NCI-H82 (cell line): Measurements from ENCODE around the gene MCCC2.
"Not testable (repeated sequence)": the region's sequence is repeated elsewhere in the genome, so short reads cannot be mapped to it uniquely, and the experiment has no call there.

Experiments used
- DNase-seq: peaks from one replicate; lab custom pipeline; 2025; lab: John Stamatoyannopoulos, UW

MCCC2 gene

DNA sequence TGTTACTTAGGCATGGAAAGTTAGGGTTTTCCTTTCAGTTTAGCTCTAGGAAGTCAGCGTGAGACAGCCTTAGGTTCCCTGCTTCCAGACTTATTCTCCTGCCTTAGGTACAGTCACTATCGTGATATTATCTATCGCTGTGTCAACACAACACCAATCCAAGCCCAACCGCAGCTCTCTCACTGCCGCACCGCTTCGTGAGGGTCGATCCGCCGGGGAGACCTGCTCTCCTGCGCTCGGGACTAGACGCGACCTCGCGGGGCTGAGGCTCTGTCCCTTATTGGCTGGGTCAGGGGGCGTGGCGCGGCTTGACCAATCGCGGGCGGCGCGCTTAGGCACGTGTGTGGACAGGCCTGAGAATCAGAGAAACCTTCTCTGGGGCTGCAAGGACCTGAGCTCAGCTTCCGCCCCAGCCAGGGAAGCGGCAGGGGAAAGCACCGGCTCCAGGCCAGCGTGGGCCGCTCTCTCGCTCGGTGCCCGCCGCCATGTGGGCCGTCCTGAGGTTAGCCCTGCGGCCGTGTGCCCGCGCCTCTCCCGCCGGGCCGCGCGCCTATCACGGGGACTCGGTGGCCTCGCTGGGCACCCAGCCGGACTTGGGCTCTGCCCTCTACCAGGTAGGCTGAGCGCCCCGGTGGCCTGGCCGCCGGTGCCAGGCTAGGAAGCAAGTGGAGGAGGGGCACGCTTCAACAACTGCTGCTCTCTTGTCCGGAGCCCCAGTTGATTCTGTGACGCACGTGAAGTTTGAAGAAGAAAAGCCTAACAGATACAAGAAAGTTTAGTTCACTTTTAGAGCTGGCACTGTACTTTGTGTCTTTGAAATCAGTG, at the start of gene MCCC2:
Gene MCCC2, plus strand, starts transcription at position 400 of the 825 bp plus-strand sequence. Its CDS starts 86 bp downstream, at position 486.
- DNase-seq: peak; percentile 97

DNA sequence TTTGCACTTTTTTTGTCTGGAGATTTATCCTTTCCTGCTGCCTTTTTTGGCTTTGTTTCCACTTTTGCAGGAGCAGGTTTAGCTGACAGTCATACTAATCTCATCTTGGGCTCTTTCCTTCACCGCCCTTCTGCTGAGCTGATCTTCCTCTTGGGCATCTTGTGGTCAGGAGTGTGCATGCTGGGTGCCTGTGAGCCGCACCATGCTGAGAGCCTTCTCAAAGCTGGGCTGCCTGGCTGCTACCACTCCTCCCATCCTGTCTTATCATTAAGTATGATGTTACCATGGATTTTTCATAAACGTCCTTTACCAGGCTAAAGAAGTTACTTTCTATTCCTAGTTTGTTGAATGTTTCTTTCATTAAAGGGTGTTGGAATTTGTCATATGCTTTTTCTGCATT, 49.5 kb upstream of the MCCC2 start:
- no peak for DNase-seq

DNA sequence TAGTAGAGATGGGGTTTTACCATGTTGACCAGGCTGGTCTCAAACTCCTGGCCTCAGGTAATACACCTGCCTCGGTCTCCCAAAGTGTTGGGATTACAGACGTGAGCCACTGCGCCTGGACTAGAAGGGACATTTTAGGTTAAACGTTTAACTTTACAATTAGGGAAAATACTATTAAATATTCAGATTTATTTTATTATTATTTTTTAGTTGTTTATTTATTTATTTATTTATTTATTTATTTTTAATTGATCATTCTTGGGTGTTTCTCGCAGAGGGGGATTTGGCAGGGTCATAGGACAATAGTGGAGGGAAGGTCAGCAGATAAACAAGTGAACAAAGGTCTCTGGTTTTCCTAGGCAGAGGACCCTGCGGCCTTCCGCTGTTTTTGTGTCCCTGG, 36.3 kb upstream of the MCCC2 start:
- DNase-seq: not testable (repeated sequence)

DNA sequence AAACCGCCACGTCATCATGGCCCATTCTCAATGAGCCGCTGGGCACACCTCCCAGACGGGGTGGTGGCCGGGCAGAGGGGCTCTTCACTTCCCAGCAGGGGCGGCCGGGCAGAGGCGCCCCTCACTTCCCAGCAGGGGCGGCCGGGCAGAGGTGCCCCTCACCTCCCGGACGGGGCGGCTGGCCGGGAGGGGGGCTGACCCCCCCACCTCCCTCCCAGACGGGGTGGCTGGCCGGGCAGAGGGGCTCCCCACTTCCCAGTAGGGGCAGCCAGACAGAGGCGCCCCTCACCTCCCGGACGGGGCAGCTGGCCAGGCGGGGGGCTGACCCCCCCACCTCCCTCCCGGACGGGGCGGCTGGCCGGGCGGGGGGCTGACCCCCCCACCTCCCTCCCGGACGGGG, 35.6 kb upstream of the MCCC2 start:
- not testable (repeated sequence) for DNase-seq

DNA sequence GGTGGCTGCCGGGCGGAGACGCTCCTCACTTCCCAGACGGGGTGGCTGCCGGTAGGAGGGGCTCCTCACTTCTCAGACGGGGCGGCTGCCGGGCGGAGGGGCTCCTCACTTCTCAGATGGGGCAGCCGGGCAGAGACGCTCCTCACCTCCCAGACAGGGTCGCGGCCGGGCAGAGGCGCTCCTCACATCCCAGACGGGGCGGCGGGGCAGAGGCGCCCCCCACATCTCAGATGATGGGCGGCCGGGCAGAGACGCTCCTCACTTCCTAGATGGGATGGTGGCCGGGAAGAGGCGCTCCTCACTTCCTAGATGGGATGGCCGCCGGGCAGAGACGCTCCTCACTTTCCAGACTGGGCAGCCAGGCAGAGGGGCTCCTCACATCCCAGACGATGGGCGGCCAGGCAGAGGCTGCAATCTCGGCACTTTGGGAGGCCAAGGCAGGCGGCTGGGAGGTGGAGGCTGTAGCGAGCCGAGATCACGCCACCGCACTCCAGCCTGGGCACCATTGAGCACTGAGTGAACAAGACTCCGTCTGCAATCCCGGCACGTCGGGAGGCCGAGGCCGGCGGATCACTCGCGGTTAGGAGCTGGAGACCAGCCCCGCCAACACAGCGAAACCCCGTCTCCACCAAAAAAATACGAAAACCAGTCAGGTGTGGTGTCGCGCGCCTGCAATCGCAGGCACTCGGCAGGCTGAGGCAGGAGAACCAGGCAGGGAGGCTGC, 35.0 kb upstream of the MCCC2 start:
- DNase-seq: not testable (repeated sequence)

DNA sequence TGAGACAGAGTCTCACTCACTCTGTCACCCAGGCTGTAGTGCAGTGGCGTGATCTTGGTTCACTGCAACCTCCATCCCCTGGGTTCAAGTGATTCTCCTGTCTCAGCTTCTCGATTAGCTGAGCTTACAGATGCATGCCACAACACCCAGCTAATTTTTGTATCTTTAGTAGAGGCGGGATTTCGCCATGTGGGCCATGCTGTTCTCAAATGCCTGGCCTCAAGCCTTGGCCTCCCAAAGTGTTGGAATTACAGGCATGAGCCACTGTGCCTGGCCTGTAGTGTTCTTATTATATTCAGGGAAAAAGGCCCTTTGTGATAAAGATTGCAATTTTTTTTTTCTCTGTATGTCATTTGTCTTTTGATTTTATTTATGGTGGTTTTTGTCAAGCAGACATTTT, 24.0 kb upstream of the MCCC2 start:
- no peak for DNase-seq

DNA sequence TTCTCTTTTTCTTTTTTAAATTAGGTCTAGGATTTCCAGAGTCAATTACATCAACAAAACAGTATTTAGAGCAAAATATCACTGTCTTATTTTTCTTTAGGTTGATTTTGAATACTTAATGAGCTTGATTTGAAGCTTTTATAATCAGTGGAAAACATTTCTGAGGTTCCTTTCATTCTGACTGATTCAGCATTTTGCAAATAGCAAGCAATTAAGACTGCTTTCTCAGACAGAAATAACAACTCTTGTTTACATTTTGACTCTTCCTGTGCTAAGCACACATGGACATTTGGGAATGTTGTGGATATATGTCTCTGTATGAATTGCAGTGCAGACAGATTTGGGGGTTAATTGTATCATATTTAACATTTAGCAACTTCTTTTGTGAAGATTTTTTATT, 22.2 kb upstream of the MCCC2 start:
- DNase-seq: no peak

DNA sequence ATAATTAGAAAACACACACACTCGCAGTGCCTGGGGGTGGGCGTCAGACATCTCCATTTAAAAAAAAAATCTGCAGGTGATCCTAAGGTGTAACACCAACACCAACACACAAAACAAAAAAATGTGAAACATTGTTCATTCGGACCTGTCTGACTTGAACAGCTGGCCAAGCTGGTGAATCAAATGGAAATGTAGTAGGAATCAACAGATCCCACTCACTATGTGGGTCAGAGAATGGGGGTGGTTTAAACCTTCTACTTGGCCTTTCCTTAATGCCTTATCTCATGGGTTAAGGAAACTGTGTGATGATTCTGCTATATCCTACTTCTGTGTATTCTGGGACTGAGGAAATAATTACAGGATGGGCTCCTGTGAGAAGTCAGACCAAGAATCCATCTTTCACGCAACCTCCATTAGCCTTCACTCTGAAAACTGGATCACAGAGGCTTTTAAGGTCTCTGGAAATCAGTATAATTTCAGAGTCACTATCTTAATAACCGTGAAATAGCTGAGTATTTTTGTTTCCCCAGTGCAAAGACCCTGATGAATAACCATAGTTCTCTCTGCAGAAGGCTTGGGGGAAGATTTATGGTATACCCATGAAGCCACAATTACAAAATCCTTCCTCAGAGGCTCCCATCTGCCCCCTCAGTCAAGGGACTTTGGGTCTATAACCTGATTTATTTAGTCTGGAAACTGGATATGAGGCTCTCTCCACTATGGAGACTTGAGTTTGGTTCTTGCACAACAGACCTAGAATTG, 17.2 kb upstream of the MCCC2 start:
- DNase-seq: no peak

DNA sequence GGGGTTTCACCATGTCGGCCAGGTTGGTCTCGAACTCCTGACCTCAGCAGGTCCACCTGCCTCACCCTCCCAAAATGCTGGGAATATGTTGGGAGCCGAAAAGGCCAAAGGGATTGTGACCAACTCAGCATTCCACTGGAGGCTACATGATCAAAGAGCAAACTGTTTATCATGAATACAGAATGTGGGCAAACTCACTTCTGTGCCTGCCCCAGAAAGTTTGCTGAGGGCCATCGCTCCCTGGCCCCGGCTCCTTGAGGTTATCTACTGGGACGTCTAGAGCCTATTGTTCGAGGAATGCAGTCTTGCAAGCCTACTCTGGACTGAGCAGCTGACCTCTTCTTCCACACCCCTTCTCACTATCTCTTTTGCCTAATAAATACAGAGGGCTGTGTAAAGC, 15.3 kb upstream of the MCCC2 start:
- DNase-seq: not testable (repeated sequence)

DNA sequence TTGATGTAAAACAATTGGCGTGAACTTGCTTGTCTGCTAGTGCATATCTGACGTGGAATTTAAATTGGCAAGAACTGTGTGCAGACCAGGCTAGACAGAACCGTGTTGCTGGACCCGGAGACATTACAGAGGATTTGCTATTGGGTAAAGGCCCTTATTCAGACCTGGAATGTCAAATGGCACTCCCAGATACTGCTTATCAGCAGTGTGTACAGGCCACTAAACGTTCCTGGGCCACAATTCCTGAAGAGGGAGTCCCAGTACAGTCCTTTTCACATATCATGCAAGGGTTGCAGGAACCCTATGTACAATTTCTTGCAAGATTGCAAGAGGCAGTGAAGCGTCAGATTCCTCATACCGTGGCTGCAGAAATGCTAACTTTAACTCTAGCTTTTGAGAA, 13.5 kb upstream of the MCCC2 start:
- DNase-seq: no peak

DNA sequence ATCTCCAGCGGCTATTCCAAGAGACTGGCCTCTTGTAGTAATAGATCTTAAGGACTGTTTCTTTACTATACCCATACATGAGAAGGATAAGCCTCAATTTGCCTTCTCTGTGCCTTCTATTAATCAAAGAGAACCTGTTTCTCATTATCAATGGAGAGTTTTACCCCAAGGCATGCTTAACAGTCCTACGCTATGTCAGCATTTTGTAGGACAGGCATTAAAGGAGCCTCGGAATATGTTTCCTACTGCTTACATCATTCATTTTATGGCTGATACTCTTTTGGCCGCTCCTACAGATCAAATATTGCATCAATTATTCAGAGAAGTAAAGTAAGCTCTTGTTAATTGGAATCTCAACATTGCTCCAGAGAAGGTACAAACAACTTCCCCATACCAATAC, 11.6 kb upstream of the MCCC2 start:
- not testable (repeated sequence) for DNase-seq

DNA sequence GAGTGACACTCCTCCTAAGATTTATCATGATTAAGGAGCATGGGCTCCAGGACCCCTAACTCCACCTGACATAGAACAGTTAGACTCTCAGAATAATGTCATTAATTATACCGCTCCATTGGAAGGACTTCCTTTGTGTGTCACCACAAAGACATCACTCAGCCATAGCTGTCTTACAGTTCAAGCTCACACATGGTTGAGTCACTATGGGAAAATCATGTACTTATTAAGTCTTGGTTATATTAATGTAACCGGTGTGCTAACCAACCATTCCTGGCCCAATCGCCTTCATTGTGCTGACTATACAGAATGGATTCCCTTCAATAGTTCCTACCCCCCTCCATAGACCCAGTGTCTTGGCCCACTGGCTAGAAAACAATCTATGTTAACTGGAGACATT, 10.9 kb upstream of the MCCC2 start:
- no peak for DNase-seq

DNA sequence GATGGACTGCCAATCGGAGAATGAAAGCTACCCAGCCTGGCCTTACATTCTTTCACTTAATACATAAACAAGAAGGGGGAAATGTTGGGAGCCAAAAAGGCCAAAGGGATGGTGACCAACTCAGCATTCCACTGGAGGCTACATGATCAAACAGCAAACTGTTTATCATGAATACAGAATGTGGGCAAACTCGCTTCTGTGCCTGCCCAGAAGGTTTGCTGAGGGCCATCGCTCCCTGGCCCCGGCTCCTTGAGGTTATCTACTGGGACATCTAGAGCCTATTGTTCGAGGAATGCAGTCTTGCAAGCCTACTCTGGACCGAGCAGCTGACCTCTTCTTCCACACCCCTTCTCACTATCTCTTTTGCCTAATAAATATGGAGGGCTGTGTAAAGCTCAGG, 9.3 kb upstream of the MCCC2 start:
- DNase-seq: not testable (repeated sequence)

DNA sequence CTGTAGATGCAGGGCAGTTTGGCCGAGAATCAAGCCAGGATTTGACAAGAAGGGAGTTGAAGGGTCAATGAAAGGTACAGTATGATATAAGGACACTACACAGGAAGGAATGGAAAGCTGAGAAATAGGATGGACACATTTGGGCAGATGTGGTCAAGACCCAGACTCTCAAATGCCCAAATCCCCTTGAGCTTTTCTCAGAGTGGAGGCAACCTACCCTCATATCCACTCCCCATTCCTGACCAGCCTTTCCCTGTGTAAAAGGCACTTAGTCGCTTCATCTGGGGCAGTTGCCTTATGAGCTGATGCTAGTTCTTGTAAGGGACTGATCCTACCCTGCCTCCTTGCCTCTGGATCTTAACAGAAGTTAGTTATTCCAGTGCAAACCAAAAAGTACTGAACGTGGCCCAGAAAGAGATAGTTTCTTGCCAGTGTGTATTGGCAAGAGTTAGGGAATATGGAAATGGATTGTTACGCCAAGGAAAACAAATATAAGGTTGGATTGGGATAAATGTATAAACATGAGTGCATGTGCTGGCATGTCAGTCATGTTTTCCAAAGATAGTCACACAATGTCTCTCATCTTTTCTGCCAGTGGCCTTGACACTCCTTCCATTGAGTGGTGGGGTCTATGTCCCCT, 4.1 kb upstream of the MCCC2 start:
- no peak for DNase-seq

DNA sequence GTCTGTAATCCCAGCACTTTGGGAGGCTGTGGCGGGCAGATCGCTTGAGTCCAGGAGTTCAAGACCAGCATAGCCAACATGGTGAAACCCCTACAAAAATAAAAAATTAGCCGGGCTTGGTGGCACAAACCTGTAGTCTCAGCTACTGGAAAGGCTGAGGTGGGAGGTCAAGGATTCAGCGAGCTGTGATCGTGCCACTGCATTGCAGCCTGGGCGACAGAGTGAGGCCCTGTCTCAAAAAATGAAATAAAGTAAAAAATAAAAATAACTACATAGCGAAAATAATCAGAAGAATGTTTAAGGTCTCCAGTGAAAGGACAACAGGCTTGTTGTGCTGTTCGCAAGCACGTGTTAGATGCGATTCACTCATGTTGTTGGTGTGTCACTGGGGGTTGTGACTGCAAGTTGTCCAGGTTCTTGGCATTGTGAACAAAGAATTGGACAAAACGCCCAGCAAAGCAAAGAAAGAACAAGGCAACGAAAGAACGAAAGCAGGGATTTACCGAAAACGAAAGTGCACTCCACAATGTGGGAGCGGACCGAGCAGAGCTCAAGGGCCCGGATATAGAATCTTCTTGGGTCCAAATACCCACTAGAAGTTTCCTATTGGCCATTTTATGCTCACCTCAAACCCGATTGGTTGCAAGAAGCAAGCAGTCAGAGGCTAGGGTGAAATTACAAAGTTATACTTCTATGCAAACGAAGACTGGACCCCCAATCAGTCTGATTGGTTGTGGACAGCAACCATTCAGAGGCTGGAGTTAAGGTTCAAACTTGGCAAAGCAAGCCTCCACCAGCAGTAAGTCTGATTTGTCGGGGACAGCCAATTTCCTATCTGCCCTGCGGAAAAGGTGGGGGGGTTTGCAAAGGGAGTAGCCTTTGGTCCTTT, 844 bp upstream of the MCCC2 start:
- DNase-seq: no peak

DNA sequence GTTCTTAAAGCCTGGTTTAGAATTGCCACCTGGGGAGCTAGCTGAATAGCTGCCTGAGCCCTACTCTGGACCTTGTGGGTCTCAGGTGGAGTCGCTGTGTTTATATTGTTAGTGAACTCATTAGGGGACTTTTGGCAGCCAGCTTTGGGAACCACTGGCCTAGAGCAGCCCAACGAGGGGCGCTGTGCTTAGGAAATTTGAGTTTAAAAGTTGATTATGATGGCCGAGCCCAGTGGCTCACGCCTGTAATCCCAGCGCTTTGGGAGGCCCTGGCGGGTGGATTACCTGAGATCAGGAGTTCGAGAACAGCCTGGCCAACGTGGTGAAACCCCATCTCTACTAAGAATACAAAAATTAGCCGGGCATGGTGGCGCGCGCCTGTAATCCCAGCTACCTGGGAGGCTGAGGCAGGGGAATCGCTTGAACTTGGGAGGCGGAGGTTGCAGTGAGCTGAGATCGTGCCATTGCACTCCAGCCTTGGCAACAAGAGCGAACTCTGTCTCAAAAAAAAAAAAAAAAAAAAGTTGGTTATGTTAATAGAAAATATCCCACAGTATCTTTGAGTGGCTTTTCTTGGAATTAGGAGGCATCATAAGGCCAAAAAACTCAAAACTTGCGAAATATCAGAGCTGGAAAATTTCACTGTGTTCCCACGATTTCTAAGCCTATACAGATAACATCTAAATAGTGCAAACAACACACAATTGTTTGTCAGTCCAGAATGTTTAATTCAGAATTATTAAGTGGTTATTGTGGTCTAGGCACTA, 809 bp downstream of the MCCC2 start:
- DNase-seq: peak; percentile 64

DNA sequence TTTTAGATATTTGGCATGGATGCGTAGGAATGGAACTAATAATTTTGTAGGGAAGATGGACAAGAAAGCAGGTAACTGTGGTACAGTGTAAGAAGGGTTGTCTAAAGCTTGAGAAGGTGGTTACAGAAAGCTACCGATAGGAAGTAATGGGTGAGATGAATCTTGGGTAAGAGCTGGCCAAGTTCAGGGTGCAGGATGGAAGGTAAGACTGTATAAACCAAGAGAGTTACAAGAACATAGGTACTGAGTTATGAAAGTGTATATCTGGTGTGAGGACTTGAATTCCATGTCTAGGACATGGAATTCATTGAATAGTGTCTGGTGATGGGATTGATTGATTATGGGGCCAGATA, 1.4 kb downstream of the MCCC2 start:
- no peak for DNase-seq

DNA sequence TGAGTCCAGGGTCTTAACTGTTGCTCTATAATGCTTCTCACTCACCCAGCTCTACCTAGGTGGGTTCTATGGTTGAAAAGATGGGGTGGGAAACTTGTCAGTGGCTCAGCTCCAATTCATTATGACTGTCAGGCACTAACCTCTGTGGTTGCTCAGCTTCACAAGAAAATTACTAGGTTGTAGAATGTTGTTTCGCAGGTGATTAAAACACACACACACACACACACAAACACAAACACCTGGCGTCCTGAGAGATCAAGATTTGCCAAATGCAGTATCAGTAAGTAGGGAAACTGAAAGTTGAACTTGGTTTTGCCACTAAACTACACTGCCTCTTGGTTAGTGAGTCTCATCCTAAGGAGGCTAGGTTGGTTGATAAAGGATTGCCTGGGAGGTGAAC, 2.8 kb downstream of the MCCC2 start:
- peak; percentile 27 for DNase-seq

DNA sequence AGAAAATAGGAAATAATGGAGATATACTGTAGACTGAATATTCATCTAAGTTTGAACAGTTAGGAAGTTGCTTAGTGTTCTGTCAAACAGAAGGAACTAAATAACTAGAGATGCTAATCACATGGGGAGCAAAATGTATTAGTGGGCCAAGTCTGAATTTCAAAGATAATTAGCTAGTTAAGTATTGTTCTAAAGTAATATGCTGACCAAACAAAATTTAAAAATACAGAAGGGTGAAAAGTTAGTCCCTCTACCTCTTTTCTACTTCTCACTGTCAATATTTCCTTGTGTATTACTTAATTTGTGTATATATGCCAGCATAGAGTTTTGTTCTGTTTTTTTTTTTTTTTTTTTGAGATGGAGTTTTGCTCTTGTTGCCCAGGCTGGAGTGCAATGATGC, 4.0 kb downstream of the MCCC2 start:
- DNase-seq: no peak

DNA sequence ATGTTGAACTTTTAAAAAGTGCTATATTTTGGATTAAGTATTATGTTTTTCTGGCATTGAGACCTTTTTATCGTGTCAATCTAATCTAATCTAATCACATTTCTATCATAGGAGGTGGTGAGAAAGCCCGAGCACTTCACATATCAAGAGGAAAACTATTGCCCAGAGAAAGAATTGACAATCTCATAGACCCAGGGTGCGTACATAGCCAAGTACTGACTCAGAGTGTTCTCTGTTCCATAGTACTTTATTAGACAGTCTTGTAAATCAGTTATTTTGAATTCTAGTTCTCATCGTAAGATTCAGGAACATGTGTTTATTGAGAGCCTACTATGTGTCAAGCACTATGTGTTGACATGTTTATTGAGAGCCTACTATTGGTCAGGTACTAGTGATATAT, 9.0 kb downstream of the MCCC2 start:
- no peak for DNase-seq

DNA sequence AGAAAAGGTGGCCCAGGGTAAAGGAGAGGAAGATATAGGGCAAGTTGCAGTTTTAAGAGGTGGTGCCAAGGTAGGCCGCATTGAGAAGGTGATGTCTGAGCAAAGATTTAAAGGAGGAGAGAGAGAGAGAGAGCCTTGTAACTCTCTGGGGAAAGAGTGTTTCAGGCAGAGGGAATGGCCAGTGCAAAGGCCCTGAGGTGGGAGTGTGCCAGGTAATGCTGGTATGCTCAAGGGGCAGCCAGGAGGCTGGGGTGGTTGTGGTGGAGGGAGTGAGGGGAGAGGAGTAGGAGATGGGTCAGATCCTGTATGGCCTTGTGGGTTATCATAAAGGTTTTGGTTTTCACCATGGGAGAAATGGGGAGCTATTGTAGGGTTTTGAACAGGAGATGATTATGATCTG, 9.9 kb downstream of the MCCC2 start:
- DNase-seq: no peak
